GM12892 (cell line): Measurements from ENCODE around the gene EML4.

Experiments used
- DNase-seq: peaks from one replicate; pipeline ENCODE4 v3.0.0; 2011; ENCODE audit not compliant: insufficient read length
- FAIRE-seq: peaks from 2 replicates; lab custom pipeline; 2011; peaks lifted over from hg19 to GRCh38; lab: Jason Lieb, UNC
- POLR2A ChIP-seq: IDR thresholded peaks from 2 replicates; pipeline ENCODE4 v1.6.1; 2011; ENCODE audit warnings: low read depth, low read length, control low read depth
- POLR2AphosphoS5 ChIP-seq: IDR thresholded peaks from 2 replicates; pipeline ENCODE4 v1.6.1; 2011; ENCODE audit warnings: low read depth, low read length, control low read depth
- TAF1 ChIP-seq: IDR thresholded peaks from 2 replicates; pipeline ENCODE4 v1.6.1; 2011; ENCODE audit warnings: low read depth, mild to moderate bottlenecking, control low read depth, low read length, borderline replicate concordance

Gene EML4

GRCh38 chr2:42300527-42300926 is 131.4 kb downstream of the EML4 start:
- FAIRE-seq (no peak), DNase-seq (no peak)
- no peak for TF ChIP-seq POLR2AphosphoS5
- no peak for TF ChIP-seq POLR2A
- no peak for TF ChIP-seq TAF1

GRCh38 chr2:42303252-42303651 is 134.1 kb downstream of the EML4 start:
- no peak for DNase-seq
- FAIRE-seq: no peak
- TF ChIP-seq TAF1 (no peak), POLR2A (no peak), POLR2AphosphoS5 (no peak)

- FAIRE-seq (no peak), DNase-seq (no peak)
- no peak for TF ChIP-seq POLR2AphosphoS5
- no peak for TF ChIP-seq TAF1
- TF ChIP-seq POLR2A: no peak
Observed at GRCh38 chr2:42304059-42304713, 135.0 kb downstream of the EML4 start.

GRCh38 chr2:42307180-42307579 is 138.0 kb downstream of the EML4 start:
- peak; percentile 17 for FAIRE-seq
- DNase-seq: no peak
- TF ChIP-seq POLR2A (no peak), TAF1 (no peak), POLR2AphosphoS5 (no peak)

- FAIRE-seq: no peak
- no peak for DNase-seq
- TF ChIP-seq POLR2AphosphoS5 (no peak), TAF1 (no peak), POLR2A (no peak)
Observed at GRCh38 chr2:42309366-42309765, 140.2 kb downstream of the EML4 start.

- no peak for TF ChIP-seq TAF1
- TF ChIP-seq POLR2AphosphoS5: no peak
- no peak for TF ChIP-seq POLR2A
- FAIRE-seq: no peak
- no peak for DNase-seq
Observed at GRCh38 chr2:42310007-42310515, 140.9 kb downstream of the EML4 start.

GRCh38 chr2:42312106-42312505 is 143.0 kb downstream of the EML4 start:
- DNase-seq: no peak
- FAIRE-seq: no peak
- TF ChIP-seq TAF1 (no peak), POLR2AphosphoS5 (no peak), POLR2A (no peak)

- DNase-seq (no peak), FAIRE-seq (no peak)
- no peak for TF ChIP-seq TAF1
- TF ChIP-seq POLR2AphosphoS5: no peak
- TF ChIP-seq POLR2A: no peak
Observed at GRCh38 chr2:42314892-42315468, 145.8 kb downstream of the EML4 start.

- DNase-seq: no peak
- FAIRE-seq: no peak
- TF ChIP-seq POLR2AphosphoS5: no peak
- no peak for TF ChIP-seq POLR2A
- no peak for TF ChIP-seq TAF1
Observed at GRCh38 chr2:42315844-42316470, 146.8 kb downstream of the EML4 start.

GRCh38 chr2:42316910-42317309 is 147.8 kb downstream of the EML4 start:
- FAIRE-seq (no peak), DNase-seq (no peak)

GRCh38 chr2:42317486-42317885 is 148.3 kb downstream of the EML4 start:
- DNase-seq (no peak), FAIRE-seq (no peak)
- TF ChIP-seq TAF1: no peak
- no peak for TF ChIP-seq POLR2AphosphoS5
- TF ChIP-seq POLR2A: no peak

More at GRCh38 chr2:42316910-42317309, 147.8 kb downstream of the EML4 start:
- TF ChIP-seq POLR2AphosphoS5 (no peak), TAF1 (no peak), POLR2A (no peak)

GRCh38 chr2:42317945-42318344 is 148.8 kb downstream of the EML4 start:
- FAIRE-seq: no peak

More at GRCh38 chr2:42317945-42318344, 148.8 kb downstream of the EML4 start:
- TF ChIP-seq POLR2AphosphoS5 (no peak), TAF1 (no peak), POLR2A (no peak)
- no peak for DNase-seq
